Measurements from ENCODE around the gene RCAN3.
A peak's percentile ranks its signal among the peaks of the same experiment; 100 is the strongest.

RCAN3 gene

GRCh38 chr1:24575905-24576587, 73.4 kb downstream of the RCAN3 start:
- no peak overlapping the region for H3K4me3 ChIP-seq (ENCODE audit: low read length)
- no peaks in the 10 kb centered on the region for H3K36me3 ChIP-seq (ENCODE audit: control insufficient read depth, insufficient read depth, low read length)
- no peaks in the 10 kb centered on the region for H3K27me3 ChIP-seq (ENCODE audit: control insufficient read depth, insufficient read depth, low read length)
- H3K9me3 ChIP-seq (ENCODE audit: control insufficient read depth, low read length): no peaks in the 10 kb centered on the region
- peak overlapping the region; percentile 41 for H3K9ac ChIP-seq (ENCODE audit: low read length)
- H3K4me1 ChIP-seq (ENCODE audit: control insufficient read depth, insufficient read depth, low read length): peaks cover 7% of the 10 kb centered on the region

GRCh38 chr1:24578846-24579245, 76.2 kb downstream of the RCAN3 start:
- peaks cover 7% of the 10 kb centered on the region for H3K4me1 ChIP-seq (ENCODE audit: control insufficient read depth, insufficient read depth, low read length)
- no peaks in the 10 kb centered on the region for H3K27me3 ChIP-seq (ENCODE audit: control insufficient read depth, insufficient read depth, low read length)
- no peaks in the 10 kb centered on the region for H3K36me3 ChIP-seq (ENCODE audit: control insufficient read depth, insufficient read depth, low read length)
- H3K9me3 ChIP-seq (ENCODE audit: control insufficient read depth, low read length): no peaks in the 10 kb centered on the region
- no peak overlapping the region for H3K9ac ChIP-seq (ENCODE audit: low read length)
- H3K4me3 ChIP-seq (ENCODE audit: low read length): no peak overlapping the region

- no peaks in the 10 kb centered on the region for H3K9me3 ChIP-seq (ENCODE audit: control insufficient read depth, low read length)
- H3K4me1 ChIP-seq (ENCODE audit: control insufficient read depth, insufficient read depth, low read length): peaks cover 7% of the 10 kb centered on the region
- H3K4me3 ChIP-seq (ENCODE audit: low read length): no peak overlapping the region
- H3K9ac ChIP-seq (ENCODE audit: low read length): no peak overlapping the region
- H3K36me3 ChIP-seq (ENCODE audit: control insufficient read depth, insufficient read depth, low read length): no peaks in the 10 kb centered on the region
- H3K27me3 ChIP-seq (ENCODE audit: control insufficient read depth, insufficient read depth, low read length): peaks cover 2% of the 10 kb centered on the region
These were observed 78.1 kb downstream of the RCAN3 start for GRCh38 chr1:24580756-24581155.

- Histone ChIP-seq H3K9ac (ENCODE audit: low read length) (no peak overlapping the region), H3K27me3 (ENCODE audit: control insufficient read depth, insufficient read depth, low read length) (peaks cover 3% of the 10 kb centered on the region), H3K36me3 (ENCODE audit: control insufficient read depth, insufficient read depth, low read length) (no peaks in the 10 kb centered on the region), H3K4me3 (ENCODE audit: low read length) (no peak overlapping the region), H3K4me1 (ENCODE audit: control insufficient read depth, insufficient read depth, low read length) (no peaks in the 10 kb centered on the region), H3K9me3 (ENCODE audit: control insufficient read depth, low read length) (no peaks in the 10 kb centered on the region)
These were observed 81.6 kb downstream of the RCAN3 start for GRCh38 chr1:24584171-24584647.

- no peak overlapping the region for H3K4me3 ChIP-seq (ENCODE audit: low read length)
- no peaks in the 10 kb centered on the region for H3K4me1 ChIP-seq (ENCODE audit: control insufficient read depth, insufficient read depth, low read length)
- peaks cover 3% of the 10 kb centered on the region for H3K27me3 ChIP-seq (ENCODE audit: control insufficient read depth, insufficient read depth, low read length)
- no peaks in the 10 kb centered on the region for H3K9me3 ChIP-seq (ENCODE audit: control insufficient read depth, low read length)
- no peak overlapping the region for H3K9ac ChIP-seq (ENCODE audit: low read length)
- no peaks in the 10 kb centered on the region for H3K36me3 ChIP-seq (ENCODE audit: control insufficient read depth, insufficient read depth, low read length)
These were observed 83.5 kb downstream of the RCAN3 start for GRCh38 chr1:24586119-24586518.

- Histone ChIP-seq H3K4me1 (ENCODE audit: control insufficient read depth, insufficient read depth, low read length) (peaks cover 7% of the 10 kb centered on the region), H3K9ac (ENCODE audit: low read length) (no peak overlapping the region), H3K9me3 (ENCODE audit: control insufficient read depth, low read length) (no peaks in the 10 kb centered on the region), H3K4me3 (ENCODE audit: low read length) (no peak overlapping the region), H3K27me3 (ENCODE audit: control insufficient read depth, insufficient read depth, low read length) (peaks cover 3% of the 10 kb centered on the region), H3K36me3 (ENCODE audit: control insufficient read depth, insufficient read depth, low read length) (no peaks in the 10 kb centered on the region)
These were observed 84.6 kb downstream of the RCAN3 start for GRCh38 chr1:24586970-24587820.

- H3K9me3 ChIP-seq (ENCODE audit: control insufficient read depth, low read length): no peaks in the 10 kb centered on the region
- H3K4me1 ChIP-seq (ENCODE audit: control insufficient read depth, insufficient read depth, low read length): peaks cover 7% of the 10 kb centered on the region
- no peak overlapping the region for H3K9ac ChIP-seq (ENCODE audit: low read length)
- peaks cover 3% of the 10 kb centered on the region for H3K27me3 ChIP-seq (ENCODE audit: control insufficient read depth, insufficient read depth, low read length)
- H3K4me3 ChIP-seq (ENCODE audit: low read length): no peak overlapping the region
- no peaks in the 10 kb centered on the region for H3K36me3 ChIP-seq (ENCODE audit: control insufficient read depth, insufficient read depth, low read length)
These were observed 85.9 kb downstream of the RCAN3 start for GRCh38 chr1:24588573-24588972.

GRCh38 chr1:24589200-24589599, 86.6 kb downstream of the RCAN3 start:
- H3K9ac ChIP-seq (ENCODE audit: low read length): no peak overlapping the region
- no peaks in the 10 kb centered on the region for H3K9me3 ChIP-seq (ENCODE audit: control insufficient read depth, low read length)
- H3K36me3 ChIP-seq (ENCODE audit: control insufficient read depth, insufficient read depth, low read length): no peaks in the 10 kb centered on the region
- no peak overlapping the region for H3K4me3 ChIP-seq (ENCODE audit: low read length)
- H3K4me1 ChIP-seq (ENCODE audit: control insufficient read depth, insufficient read depth, low read length): peaks cover 10% of the 10 kb centered on the region
- peaks cover 3% of the 10 kb centered on the region for H3K27me3 ChIP-seq (ENCODE audit: control insufficient read depth, insufficient read depth, low read length)

All from mucosa of stomach (tissue), 1 donor.